ENCODE results near the gene PLK1. TPM values are rescaled to one million over a fixed set of nuclear protein-coding genes. Genes with fewer than 3 reads are reported as not detected.

Gene PLK1
- 2.2 and 2.4 TPM in 2 replicates for total RNA-seq

DNA sequence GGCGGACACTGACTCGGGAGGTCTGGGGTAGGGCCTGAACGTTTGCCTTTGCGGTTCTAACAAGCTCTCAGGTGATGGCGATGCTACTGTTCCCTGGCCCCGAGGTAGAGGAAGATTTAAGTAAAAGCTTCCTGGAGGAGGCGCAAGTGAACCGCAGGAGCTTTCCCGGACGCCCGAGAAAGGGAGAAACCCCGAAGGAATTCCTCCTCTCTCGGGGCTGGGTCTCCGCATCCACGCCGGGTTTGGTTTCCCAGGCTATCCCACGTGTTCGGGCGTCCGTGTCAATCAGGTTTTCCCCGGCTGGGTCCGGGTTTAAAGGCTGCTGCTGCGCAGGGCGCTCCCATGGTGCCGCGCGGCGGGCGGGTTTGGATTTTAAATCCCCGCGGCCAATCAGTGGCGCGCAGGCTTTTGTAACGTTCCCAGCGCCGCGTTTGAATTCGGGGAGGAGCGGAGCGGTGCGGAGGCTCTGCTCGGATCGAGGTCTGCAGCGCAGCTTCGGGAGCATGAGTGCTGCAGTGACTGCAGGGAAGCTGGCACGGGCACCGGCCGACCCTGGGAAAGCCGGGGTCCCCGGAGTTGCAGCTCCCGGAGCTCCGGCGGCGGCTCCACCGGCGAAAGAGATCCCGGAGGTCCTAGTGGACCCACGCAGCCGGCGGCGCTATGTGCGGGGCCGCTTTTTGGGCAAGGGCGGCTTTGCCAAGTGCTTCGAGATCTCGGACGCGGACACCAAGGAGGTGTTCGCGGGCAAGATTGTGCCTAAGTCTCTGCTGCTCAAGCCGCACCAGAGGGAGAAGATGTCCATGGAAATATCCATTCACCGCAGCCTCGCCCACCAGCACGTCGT, at the start of gene PLK1:
TSS of gene PLK1 (plus strand) at position 460 of the 844 bp plus-strand sequence. CDS start at position 504, 44 bp downstream.

GRCh38 chr16:23640931-23641765, 37.5 kb upstream of the PLK1 start, which contains the start of the genes DCTN5 and PALB2:
DCTN5 (plus strand) TSS chr16:23641466; CDS start chr16:23641543, 77 bp downstream.
PALB2 (minus strand) TSS chr16:23641310; CDS start chr16:23641157, 153 bp downstream.

GRCh38 chr16:23712976-23713375, 34.3 kb downstream of the PLK1 start, which contains the start of gene ERN2:
ERN2 (minus strand) TSS chr16:23713222; CDS start chr16:23713187, 35 bp downstream.

Other genes with a start within 250 kb of the PLK1 start
- 16.1 and 17.7 TPM in 2 replicates for gene COG7, start 225.7 kb upstream of the PLK1 start, total RNA-seq
- 15.9 and 26.3 TPM in 2 replicates for gene GGA2, start 168.4 kb upstream of the PLK1 start, total RNA-seq
- gene EARS2, start 121.5 kb upstream of the PLK1 start, total RNA-seq, result 25.5 and 33.0 TPM in 2 replicates
- gene UBFD1, start 121.2 kb upstream of the PLK1 start, total RNA-seq, result 54.0 and 69.2 TPM in 2 replicates
- gene NDUFAB1, start 82.6 kb upstream of the PLK1 start, total RNA-seq, result 48.1 and 57.0 TPM in 2 replicates
- 5.4 and 7.3 TPM in 2 replicates for gene PALB2, start 37.6 kb upstream of the PLK1 start, total RNA-seq
- 44.5 and 54.4 TPM in 2 replicates for gene DCTN5, start 37.4 kb upstream of the PLK1 start, total RNA-seq
- 0.14 TPM in 1 of 2 replicates, not detected in the other for gene ERN2, start 34.3 kb downstream of the PLK1 start, total RNA-seq
- not detected in 2 replicates for gene CHP2, start 76.1 kb downstream of the PLK1 start, total RNA-seq
- under 0.01 and 0.28 TPM in 2 replicates for gene PRKCB, start 157.1 kb downstream of the PLK1 start, total RNA-seq

Measured in smooth muscle cell of bladder (primary cell).